G401 (cell line): ENCODE results near the gene PLA2G12B. TPM values are rescaled to one million over a fixed set of nuclear protein-coding genes. Genes with fewer than 3 reads are reported as not detected.
"Not testable (repeated sequence)": the region's sequence is repeated elsewhere in the genome, so short reads cannot be mapped to it uniquely, and the experiment has no call there.

Source experiments
- DNase-seq: peaks from one replicate; pipeline ENCODE4 v3.0.0-alpha.2; 2015; ENCODE audit warnings: low spot score
- in situ Hi-C: cut with HindIII; loops from 2 replicates; pipeline ENCODE4 v1.10.0; 2016; ENCODE audit warnings: low sequenced_read_pairs, mixed read lengths
- total RNA-seq: library from RNA; depleted of rRNA; stranded (reverse); fragments of >200 nt; shearing (Covaris generic); gene quantifications from 2 replicates; pipeline ENCODE4 v1.2.3, GENCODE V29; 2014; rRNA removed

Gene PLA2G12B
- not detected in 2 replicates for total RNA-seq

GRCh38 chr10:72954596-72955554 is at the start of gene PLA2G12B:
TSS of gene PLA2G12B (minus strand) at chr10:72954806. CDS start at chr10:72954685, 121 bp downstream.
- in situ Hi-C loops, result no loop called here

GRCh38 chr10:73003822-73004221 is 49.2 kb upstream of the PLA2G12B start:
- in situ Hi-C loops, result no loop called here
- no peak for DNase-seq

More at GRCh38 chr10:72954596-72955554, at the start of gene PLA2G12B:
- peak; percentile 66 for DNase-seq

GRCh38 chr10:73000973-73001372 is 46.4 kb upstream of the PLA2G12B start:
- in situ Hi-C loops, result no loop called here
- no peak for DNase-seq

GRCh38 chr10:72997099-72997498 is 42.5 kb upstream of the PLA2G12B start:
- in situ Hi-C loops, result no loop called here
- no peak for DNase-seq

- DNase-seq, in situ Hi-C loops: not testable (repeated sequence)
These were observed 40.9 kb upstream of the PLA2G12B start for GRCh38 chr10:72995459-72995858.

GRCh38 chr10:72989771-72990170 is 35.2 kb upstream of the PLA2G12B start:
- in situ Hi-C loops, DNase-seq: not testable (repeated sequence)

GRCh38 chr10:72984618-72985017 is 30.0 kb upstream of the PLA2G12B start:
- in situ Hi-C loops, DNase-seq: not testable (repeated sequence)

- in situ Hi-C loops, result no loop called here
- no peak for DNase-seq
These were observed 27.4 kb upstream of the PLA2G12B start for GRCh38 chr10:72981882-72982529.

GRCh38 chr10:72981028-72981881 is 26.6 kb upstream of the PLA2G12B start:
- in situ Hi-C loops, result no loop called here
- DNase-seq, result no peak

GRCh38 chr10:72980348-72980747 is 25.7 kb upstream of the PLA2G12B start:
- in situ Hi-C loops, result no loop called here
- DNase-seq, result no peak

GRCh38 chr10:72979709-72980108 is 25.1 kb upstream of the PLA2G12B start:
- DNase-seq, result no peak
- in situ Hi-C loops, result no loop called here

- no peak for DNase-seq
- in situ Hi-C loops, result no loop called here
These were observed 22.3 kb upstream of the PLA2G12B start for GRCh38 chr10:72976886-72977285.

GRCh38 chr10:72956001-72956400 is 1.4 kb upstream of the PLA2G12B start:
- in situ Hi-C loops, result no loop called here

GRCh38 chr10:72954230-72954595 is 393 bp downstream of the PLA2G12B start:
- in situ Hi-C loops, result no loop called here

More at GRCh38 chr10:72956001-72956400, 1.4 kb upstream of the PLA2G12B start:
- DNase-seq, result no peak

GRCh38 chr10:72953687-72954086 is 919 bp downstream of the PLA2G12B start:
- in situ Hi-C loops, result no loop called here
- peak; percentile 1 for DNase-seq

More at GRCh38 chr10:72954230-72954595, 393 bp downstream of the PLA2G12B start:
- peak; percentile 5 for DNase-seq

GRCh38 chr10:72952642-72953158 is 1.9 kb downstream of the PLA2G12B start:
- in situ Hi-C loops, result no loop called here
- DNase-seq, result no peak

GRCh38 chr10:72952189-72952588 is 2.4 kb downstream of the PLA2G12B start:
- no peak for DNase-seq
- in situ Hi-C loops, result no loop called here

- in situ Hi-C loops, result no loop called here
- no peak for DNase-seq
These were observed 2.8 kb downstream of the PLA2G12B start for GRCh38 chr10:72951760-72952159.

- in situ Hi-C loops, result no loop called here
- DNase-seq, result no peak
These were observed 5.8 kb downstream of the PLA2G12B start for GRCh38 chr10:72948762-72949161.
